ENCODE results near the gene ID3. TPM values are rescaled to one million over a fixed set of nuclear protein-coding genes. Genes with fewer than 3 reads are reported as not detected.

Gene ID3
- total RNA-seq, 4 donors from 2014 or later, result 62.0 to 144 (median 110) TPM

DNA sequence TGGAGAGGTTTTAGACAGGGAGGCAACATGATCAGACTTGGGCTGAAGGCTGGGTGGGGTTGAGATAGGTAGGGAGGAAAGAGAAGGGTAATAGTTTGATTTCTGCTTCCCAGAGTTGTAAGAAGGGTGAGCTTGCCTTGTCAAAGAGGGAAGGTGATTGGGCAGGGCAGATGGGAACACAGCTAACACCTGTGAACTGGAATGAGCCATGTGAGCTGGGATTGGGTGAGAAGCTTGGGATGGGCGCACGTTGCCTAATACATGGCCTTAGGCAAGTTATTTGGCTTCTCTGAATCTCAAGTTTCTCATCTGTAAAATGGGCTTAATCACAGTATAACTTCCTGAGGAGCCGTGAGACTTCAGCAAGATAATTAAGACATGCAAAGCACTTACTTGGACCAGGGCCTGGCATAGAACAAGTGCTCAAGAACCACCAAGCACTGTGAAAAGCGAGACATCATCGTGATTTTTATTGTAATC lies 33.8 kb upstream of the ID3 start:
- TF ChIP-seq, protein P1, sequence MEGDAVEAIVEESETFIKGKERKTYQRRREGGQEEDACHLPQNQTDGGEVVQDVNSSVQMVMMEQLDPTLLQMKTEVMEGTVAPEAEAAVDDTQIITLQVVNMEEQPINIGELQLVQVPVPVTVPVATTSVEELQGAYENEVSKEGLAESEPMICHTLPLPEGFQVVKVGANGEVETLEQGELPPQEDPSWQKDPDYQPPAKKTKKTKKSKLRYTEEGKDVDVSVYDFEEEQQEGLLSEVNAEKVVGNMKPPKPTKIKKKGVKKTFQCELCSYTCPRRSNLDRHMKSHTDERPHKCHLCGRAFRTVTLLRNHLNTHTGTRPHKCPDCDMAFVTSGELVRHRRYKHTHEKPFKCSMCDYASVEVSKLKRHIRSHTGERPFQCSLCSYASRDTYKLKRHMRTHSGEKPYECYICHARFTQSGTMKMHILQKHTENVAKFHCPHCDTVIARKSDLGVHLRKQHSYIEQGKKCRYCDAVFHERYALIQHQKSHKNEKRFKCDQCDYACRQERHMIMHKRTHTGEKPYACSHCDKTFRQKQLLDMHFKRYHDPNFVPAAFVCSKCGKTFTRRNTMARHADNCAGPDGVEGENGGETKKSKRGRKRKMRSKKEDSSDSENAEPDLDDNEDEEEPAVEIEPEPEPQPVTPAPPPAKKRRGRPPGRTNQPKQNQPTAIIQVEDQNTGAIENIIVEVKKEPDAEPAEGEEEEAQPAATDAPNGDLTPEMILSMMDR (IDR thresholded peaks at IDR 0.05; ENCODE audit: low read depth), result no peak

- TF ChIP-seq, protein P1 (IDR thresholded peaks at IDR 0.05; ENCODE audit: low read depth), result no peak
These were observed 33.0 kb upstream of the ID3 start for GRCh38 chr1:23592209-23592892.

DNA sequence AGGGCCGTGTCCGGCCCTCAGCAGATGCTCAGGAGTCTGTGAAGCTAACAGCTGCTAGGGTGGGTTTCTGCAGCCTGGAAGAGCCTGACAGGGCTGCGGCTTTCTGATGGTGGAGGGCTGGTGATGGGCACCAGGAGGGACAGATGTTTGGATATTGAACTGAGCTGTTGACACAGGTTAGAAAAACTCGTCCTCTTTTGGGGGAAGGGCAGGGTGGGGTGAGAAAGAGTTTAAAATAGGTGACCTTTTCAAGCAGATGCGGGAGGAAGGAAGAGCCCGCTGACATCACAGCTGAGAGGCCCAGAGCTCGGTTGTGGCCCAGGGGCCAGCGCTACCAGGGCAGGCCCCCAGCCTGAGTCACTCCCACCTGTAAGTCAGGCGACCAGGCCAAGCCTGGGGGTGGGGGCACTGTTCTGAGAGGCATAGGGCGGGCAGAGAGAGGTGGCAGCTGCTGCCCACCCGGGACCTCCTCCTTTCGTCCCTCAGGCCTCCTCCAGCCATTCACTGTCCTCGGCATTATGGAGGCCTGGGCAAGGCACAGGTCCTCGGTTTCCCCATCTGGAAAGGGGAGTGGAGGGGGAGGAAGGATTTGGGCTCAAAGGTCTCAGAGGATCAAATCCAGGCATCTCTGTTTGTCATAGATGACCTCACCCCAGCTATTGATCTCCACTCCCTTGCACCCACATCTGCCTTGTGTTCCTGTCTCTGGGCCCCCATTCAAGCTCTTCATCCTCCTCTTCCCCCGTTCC lies 32.3 kb upstream of the ID3 start:
- TF ChIP-seq, protein P1 (IDR thresholded peaks at IDR 0.05; ENCODE audit: low read depth), result no peak

DNA sequence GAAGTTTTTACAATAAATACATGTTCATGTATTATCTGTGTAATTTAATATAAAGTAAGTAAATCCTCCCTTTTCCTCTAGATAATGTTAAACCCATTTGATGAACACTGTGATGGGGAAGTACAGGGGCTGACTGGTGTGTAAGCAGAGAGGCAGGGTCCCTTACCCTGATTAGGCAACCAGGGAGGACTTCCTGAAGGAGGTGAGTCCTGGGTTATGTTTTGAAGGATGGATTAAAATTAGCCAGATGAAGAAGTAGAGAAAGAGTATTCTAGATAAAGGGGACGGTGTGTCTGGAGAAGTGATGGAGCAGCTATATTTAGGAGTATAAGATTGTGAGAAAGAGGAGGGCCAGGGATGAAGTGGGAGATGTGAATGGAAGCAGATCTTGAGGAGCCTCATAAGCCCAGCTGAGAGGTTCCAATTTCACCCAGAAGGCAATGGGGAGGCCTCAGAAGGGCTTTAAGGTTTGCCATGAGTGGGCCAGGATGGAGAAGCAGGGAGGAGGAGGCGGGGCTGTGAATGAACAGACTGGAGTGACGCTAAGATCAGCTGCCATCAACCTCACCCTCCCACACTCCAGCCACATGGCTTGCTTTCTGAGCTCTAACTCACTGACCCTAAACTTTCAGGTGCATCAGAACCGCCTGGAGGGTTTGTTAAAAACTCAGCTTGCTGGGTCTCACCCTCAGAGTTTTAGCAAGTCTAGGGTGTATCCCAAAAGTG lies 30.9 kb upstream of the ID3 start:
- TF ChIP-seq, protein P1 (IDR thresholded peaks at IDR 0.05; ENCODE audit: low read depth), result no peak

- TF ChIP-seq, protein P1 (IDR thresholded peaks at IDR 0.05; ENCODE audit: low read depth), result no peak
These were observed 30.3 kb upstream of the ID3 start for GRCh38 chr1:23589585-23589986.

DNA sequence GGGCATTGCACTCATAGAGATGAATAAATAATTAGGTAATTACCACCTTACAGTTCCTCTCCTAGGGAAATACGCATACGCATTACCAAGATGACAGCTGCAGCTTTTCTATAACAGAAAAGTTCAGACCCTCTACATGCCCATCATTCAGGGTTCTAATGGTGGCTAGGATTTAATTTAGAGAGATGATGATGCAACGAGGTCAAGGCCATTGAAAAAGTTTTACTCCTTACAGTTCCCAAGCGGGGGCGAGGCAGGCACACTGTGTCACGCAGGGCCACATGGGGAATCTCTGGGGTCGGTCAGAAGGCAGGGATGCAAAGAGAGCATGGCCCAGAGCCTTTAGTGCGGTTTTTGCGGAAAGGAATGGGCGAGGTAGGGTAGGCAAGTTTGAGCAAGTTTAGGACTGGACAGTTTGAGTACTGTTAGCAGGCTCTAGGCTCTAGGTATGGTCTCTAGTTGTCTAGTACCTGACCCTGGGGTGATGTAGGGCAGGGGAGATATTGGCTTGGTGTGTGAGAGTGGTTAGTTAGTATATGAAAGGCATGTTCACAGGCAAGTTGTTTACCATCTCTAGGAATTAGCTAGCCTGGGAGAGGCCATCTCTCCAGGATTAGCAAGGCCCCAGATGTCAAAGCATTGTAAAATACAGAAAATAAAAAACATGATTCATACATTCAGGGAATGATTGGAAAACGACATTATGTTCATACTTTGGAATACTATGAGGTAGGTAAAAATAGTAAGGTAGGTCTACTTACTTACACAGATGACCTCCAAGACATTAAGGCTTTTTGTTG lies 29.6 kb upstream of the ID3 start:
- TF ChIP-seq, protein P1 (IDR thresholded peaks at IDR 0.05; ENCODE audit: low read depth), result no peak

Measured in subcutaneous adipose tissue (tissue), 4 donors.